GM19467 (cell line): ENCODE data around the gene FOXA1.

ENCODE experiments used
- ATAC-seq: cut with Tn5 transposase; IDR thresholded peaks from one replicate; pipeline ENCODE4 v1.9.1; 2021; ENCODE audit warnings: mild to moderate bottlenecking, moderate library complexity; ENCODE audit not compliant: unreplicated experiment

The FOXA1 gene

GRCh38 chr14:37602605-37603453 lies 7.8 kb upstream of the FOXA1 start:
- no peak for ATAC-seq

GRCh38 chr14:37601865-37602264 lies 6.8 kb upstream of the FOXA1 start:
- ATAC-seq: no peak

- no peak for ATAC-seq
Measured at GRCh38 chr14:37600880-37601741, 6.1 kb upstream of the FOXA1 start.

GRCh38 chr14:37599507-37600368 lies 4.7 kb upstream of the FOXA1 start:
- ATAC-seq: no peak

GRCh38 chr14:37598747-37599506 lies 3.9 kb upstream of the FOXA1 start:
- no peak for ATAC-seq

- ATAC-seq: no peak
Measured at GRCh38 chr14:37597914-37598746, 3.1 kb upstream of the FOXA1 start.

GRCh38 chr14:37597538-37597913 lies 2.5 kb upstream of the FOXA1 start:
- ATAC-seq: no peak

GRCh38 chr14:37596790-37597472 lies 1.9 kb upstream of the FOXA1 start:
- ATAC-seq: no peak

GRCh38 chr14:37595809-37596621 lies 966 bp upstream of the FOXA1 start:
- no peak for ATAC-seq

GRCh38 chr14:37594238-37594970 lies 645 bp downstream of the FOXA1 start:
- ATAC-seq: no peak

GRCh38 chr14:37593511-37594237 lies 1.4 kb downstream of the FOXA1 start:
- no peak for ATAC-seq

- no peak for ATAC-seq
Measured at GRCh38 chr14:37592482-37593408, 2.3 kb downstream of the FOXA1 start.

- ATAC-seq: no peak
Measured at GRCh38 chr14:37591941-37592481, 3.0 kb downstream of the FOXA1 start.

- no peak for ATAC-seq
Measured at GRCh38 chr14:37591311-37591940, 3.6 kb downstream of the FOXA1 start.
